ENCODE data around the gene TNFRSF1A.
"Not testable (repeated sequence)": the region's sequence is repeated elsewhere in the genome, so short reads cannot be mapped to it uniquely, and the experiment has no call there.

Gene TNFRSF1A

DNA sequence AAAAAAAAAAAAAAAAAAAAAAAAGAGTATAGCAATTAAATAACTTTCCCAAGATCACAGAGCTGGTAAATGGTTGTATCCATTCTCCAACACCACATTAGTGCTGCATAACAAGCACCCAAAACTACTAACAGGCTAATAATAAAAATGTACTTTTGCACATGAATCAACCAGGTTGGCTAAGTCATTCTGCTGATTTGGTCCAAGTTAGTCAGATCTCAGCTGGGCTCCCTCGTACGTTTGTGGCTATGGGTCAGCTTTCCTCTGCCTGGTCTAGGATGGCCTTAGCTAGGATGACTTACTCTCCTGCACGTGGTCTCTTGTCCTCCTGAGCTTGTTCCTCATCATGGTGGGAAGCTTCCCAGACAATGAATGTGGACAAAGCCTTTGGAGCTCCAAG is 39.3 kb downstream of the TNFRSF1A start:
- no peak for DNase-seq

DNA sequence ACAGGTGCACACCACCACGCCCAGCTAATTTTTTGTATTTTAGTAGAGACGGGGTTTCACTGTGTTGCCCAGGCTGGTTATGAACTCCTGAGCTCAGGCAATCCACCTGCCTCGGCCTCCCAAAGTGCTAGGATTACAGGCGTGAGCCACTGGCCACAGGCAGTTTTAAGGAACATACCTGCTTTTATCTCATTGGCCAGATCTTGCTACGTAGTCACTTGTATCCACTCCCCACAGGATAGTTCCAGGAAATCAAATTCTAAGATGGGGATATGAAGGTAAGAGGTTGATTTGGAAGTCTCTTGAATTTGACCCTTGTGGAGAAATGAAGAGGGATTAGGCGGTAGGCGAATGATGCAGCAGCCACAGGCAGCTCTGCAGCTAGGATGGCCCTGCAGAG is 40.2 kb downstream of the TNFRSF1A start:
- no peak for DNase-seq

DNA sequence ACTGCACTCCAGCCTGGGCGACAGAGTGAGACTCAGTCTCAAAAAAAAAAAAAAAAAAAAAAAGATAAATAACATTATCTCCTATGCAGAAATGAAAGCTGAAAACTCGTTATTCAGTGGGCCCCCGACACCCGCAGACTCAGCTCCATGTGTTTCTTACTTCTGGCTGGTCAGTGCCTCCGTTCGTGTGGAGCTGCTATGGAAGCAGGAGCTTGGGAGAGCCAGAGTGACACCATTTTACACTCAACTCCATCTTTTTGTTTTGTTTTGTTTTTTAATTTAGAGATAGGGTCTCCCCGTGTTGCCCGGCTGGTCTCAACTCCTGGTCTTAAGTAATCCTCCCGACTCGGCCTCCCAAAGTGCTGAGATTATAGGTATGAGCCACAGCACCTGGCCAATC is 44.7 kb downstream of the TNFRSF1A start:
- DNase-seq, result no peak

DNA sequence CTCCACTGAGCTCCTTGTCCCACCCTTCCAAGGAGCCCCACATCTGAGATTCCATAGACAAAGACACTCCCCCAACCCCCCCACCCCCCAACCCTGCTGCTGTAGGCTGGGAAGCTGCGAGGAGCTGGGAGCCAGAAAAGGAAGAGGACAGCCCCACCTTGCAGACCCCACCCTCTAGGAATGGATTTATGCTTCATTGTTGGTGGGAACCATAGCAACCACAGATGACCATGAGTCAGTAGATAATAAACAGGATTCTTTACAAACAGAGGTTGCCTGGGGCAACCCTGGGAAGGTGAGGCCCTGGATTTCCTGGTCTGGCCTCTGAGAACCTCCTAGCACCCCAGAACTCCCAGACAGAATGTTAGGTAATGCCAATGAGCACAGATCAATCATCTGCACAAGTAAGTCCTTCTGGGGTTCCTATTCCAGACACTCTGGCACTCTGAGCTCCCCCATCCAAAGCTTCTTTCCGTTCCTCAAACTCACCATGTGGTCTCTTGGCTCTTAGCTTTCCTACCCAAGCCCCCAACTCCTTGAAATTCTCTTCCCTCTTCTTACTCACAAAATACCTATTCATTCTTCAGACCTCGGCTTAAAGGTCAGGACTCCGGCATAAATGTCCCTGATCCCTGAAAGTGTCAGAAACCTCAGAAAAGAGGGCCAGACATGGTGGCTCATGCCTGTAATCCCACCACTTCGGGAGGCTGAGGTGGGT is 46.6 kb downstream of the TNFRSF1A start:
- DNase-seq, result peak; percentile 36

DNA sequence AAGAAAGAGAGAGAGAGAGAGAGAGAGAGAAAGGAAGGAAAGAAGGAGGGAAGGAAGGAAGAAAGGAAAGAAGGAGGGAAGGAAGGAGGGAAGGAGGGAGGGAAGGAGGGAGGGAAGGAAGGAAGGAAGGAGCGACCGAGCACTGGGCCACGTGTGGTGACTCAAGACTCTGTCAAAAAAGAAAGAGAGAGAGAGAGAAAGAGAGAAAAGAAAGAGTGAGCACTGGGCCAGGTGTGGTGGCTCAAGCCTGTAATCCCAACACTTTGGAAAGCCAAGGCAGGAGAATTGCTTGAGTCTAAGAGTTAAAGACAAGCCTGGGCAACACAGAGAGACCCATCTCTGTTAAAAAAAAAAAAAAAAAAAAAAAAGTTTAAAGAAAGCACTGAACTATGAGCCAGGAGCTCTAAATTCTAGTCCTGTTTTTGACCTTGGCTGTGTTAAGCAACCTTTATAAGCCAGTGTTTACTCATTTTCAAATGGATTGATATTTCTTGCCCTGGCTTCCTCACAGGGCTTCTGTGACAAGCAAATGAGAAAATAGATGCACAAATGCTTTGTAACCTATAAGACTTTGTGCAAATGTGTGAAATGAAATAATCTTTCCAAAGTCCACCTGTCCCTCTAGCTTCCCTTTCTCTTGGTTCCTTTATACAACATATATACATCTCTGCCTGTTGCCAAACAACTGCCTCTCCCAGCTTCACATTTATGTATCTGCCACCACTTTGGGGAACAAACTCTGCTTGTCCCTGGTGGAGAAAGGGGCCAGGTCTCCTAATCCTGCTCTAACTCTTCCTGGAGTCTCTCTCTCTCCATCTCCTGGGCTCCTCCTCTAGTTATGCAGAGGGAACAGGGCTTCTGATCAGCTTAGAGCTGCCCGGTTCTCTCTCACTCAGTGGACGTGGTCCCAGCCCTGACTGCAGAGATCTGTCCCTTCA is 47.5 kb downstream of the TNFRSF1A start:
- DNase-seq, result no peak

DNA sequence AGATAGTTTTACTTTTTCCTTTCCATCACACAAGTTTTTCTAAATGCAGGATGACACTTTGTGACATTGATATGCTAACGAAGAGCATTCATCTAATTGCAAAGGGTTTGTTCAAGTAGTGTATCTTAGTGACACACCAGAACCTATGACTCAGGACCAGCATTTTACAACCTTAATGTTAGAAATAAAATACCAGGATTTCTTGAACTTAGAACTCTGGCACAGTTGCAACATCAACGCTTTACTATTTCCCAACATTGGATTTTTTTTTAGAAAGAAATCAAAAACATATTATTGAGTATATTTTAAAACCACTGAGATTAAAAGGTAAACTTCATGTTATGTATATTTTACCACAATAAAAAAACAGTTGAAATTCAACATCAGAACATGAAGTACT is 49.3 kb downstream of the TNFRSF1A start:
- peak; percentile 81 for DNase-seq

- DNase-seq, result not testable (repeated sequence)
Measured at GRCh38 chr12:6289906-6290305, 52.0 kb downstream of the TNFRSF1A start.

DNA sequence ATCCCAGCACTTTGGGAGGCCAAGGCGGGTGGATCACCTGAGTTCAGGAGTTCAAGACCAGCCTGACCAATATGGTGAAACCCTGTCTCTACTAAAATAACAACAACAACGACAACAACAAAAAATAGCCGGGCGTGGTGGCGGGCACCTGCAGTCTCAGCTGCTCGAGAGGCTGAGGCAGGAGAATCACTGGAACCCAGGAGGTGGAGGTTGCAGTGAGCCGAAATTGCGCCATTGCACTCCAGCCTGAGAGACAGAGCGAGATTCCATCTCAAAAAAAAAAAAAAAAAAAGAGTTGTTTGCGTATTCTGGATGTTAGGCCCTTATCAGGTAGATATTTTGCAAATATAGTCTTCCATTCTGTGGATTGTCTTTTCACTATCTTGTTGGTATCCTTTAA is 52.8 kb downstream of the TNFRSF1A start:
- not testable (repeated sequence) for DNase-seq

DNA sequence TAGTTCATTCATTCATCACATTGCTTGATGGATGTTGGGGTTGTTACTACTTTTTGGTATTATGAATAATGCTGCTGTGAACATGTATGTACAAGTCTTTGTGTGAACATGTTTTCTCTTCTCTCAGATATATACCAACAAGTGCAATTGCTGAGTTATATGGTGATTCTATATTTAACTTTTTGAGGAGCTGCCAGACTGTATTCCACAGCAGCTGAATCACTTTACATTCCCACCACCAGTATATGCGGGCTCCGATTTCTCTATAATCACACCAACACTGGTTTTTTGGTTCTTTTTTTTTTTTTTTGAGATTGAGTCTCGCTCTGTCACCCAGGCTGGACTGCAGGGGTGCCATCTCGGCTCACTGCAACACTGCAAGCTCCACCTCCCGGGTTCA is 53.6 kb downstream of the TNFRSF1A start:
- DNase-seq, result no peak

- DNase-seq, result peak; percentile 60
Measured at GRCh38 chr12:6285532-6286306, 56.2 kb downstream of the TNFRSF1A start.

- peak; percentile 42 for DNase-seq
Measured at GRCh38 chr12:6285063-6285477, 56.8 kb downstream of the TNFRSF1A start.

DNA sequence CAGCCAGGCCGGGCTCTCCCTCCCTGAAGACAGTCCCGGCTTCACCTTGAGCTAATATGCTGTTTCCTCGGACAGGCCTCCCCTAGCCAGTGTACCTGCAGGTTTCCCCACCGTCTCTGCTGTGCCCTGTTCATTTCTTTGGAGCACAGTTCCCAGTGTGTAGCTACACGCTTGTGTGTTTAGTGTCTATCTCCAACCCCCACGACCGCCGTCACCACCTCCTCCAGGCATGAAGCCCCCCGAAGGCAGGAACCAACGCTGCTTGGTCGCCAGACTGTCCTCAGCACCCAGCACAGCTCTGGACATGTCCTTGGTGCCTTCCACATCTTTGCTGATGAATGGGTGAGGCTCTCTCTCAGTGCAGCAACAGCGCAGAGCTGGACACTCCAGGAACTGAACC is 57.6 kb downstream of the TNFRSF1A start:
- DNase-seq, result no peak

DNA sequence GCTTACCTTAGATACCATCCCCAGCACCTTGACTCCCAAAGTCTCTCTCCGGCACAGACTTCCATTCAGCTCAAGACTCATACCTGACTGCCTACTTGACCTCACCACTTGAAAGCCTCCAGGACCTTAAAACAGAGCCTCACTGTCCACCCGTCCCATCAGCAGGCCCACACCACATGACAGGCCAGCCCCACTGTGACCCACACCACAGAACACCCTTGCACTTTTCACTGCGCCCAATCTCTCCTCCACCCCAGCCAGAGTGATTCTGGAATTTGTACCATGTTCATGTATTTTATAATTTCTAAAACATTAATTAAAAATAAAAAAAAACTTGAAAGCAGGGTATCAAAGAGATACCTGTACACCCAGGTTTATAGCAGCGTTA is 59.4 kb downstream of the TNFRSF1A start:
- DNase-seq, result no peak

- DNase-seq, result no peak
Measured at GRCh38 chr12:6281081-6281809, 60.6 kb downstream of the TNFRSF1A start.

DNA sequence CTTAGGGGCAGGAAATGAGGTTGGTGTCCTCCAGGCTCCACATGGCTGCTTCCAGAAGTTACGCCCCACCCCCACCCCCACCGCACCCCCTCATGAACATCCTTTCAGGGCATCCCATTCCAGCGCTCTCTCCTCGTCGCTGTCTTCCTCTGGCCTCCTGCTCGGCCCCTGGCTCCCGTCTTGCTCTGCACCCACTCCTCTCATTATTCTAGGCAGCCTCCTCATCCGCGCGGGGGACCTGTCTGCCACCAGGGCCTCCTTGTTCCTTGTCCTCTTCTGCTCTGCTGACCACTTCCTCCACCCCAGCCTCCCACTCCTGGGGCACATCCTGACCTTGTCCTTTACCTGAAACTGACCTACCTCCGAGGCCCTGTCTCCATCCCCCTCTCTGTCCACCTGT is 61.2 kb downstream of the TNFRSF1A start:
- DNase-seq, result no peak

DNA sequence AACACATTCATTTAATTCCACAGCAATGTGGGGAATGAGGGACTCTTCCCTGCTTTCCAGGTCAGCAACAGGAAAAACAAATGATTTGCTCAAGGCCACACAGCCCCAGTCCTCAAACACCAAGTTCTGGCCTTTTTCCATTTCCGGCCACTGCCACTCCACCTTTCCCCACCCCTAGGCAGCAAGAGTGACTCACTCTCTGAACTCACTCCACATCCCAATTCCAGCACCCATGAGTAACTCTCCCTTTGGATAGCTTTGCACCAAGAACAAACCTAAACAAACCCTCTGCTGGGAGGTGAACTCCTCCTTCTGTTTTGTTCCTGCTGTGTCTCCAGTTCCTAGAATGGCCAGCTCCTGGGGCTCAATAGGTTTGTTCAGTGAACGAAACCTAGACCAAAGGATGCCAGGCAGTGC is 61.8 kb downstream of the TNFRSF1A start:
- no peak for DNase-seq

GRCh38 chr12:6279631-6280030 is 62.2 kb downstream of the TNFRSF1A start:
- DNase-seq, result no peak

- no peak for DNase-seq
Measured at GRCh38 chr12:6279256-6279628, 62.6 kb downstream of the TNFRSF1A start.
